Hepatocyte (in vitro differentiated cells): ENCODE results near the gene SCP2D1.

Experiments
- CTCF ChIP-seq: fragments of 200-600 bp; sonication (generic); IDR thresholded peaks from 2 replicates; pipeline ENCODE4 v1.5.1; 2016; ENCODE audit warnings: antibody characterized with exemption, mild to moderate bottlenecking; ENCODE audit not compliant: poor library complexity
- EZH2 ChIP-seq: fragments of 200-600 bp; sonication (generic); IDR thresholded peaks from 2 replicates; pipeline ENCODE4 v1.6.1; 2016; ENCODE audit warnings: antibody characterized with exemption, mild to moderate bottlenecking, borderline replicate concordance
- EZH2phosphoT487 ChIP-seq: fragments of 200-600 bp; sonication (generic); IDR thresholded peaks from one replicate; pipeline ENCODE4 v1.6.1; 2018; ENCODE audit warnings: antibody characterized with exemption, mild to moderate bottlenecking, low read depth, moderate library complexity; ENCODE audit not compliant: unreplicated experiment, severe bottlenecking

DNA sequence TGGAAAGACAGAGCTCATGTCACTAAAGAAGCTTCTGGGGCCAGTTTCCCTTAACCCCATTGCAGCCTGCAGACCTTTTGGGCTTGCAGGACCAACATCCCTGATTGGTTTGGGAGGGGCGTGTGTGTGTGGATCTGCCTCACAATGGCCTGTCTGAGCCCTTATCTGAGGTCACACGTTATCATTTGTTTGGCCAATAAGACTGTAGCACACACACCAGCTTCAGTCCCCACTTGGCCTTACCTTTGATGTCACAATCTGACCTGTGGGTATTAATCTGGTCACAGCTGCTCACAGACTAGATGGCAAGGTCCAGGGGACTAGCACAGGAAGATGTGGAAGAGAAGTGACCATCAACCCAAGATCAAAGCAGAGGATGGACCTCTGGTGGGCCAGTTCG lies at the start of gene SCP2D1:
- TF ChIP-seq CTCF: no peak
- no peak for TF ChIP-seq EZH2phosphoT487
- TF ChIP-seq EZH2: no peak
